Activated T-cell treated with anti-CD3 and anti-CD28 coated beads, Interleukin-2, amount 50 U/mL, for 48 hours (primary cell): ENCODE measurements around the gene IPO13.

Experiments used
- DNase-seq, 2 experiments: peaks; one replicate each; pipeline ENCODE4 v3.0.0-alpha.2; 2020

Gene IPO13

DNA sequence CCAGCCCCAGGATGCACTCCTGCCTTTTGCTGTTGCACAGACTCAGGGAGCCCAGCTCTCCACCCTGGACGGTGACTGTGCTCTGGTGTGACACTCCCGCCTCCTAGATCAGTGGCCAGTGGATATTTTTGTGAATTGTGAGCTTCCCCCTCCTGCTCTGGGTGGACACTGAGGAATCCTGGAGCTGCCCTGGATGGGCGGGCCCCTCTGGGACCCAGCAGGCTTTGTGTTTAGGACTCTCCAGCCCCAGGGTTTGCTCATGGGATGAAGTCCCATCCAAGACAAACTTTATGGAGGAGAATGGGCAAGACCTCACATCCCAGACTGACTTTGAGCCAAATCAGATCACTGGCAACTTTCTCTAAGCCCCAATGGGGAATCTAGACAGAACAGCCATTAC lies 68.5 kb downstream of the IPO13 start:
- no peak for DNase-seq

GRCh38 chr1:44016041-44016889 lies 69.5 kb downstream of the IPO13 start:
- DNase-seq: no peak

DNA sequence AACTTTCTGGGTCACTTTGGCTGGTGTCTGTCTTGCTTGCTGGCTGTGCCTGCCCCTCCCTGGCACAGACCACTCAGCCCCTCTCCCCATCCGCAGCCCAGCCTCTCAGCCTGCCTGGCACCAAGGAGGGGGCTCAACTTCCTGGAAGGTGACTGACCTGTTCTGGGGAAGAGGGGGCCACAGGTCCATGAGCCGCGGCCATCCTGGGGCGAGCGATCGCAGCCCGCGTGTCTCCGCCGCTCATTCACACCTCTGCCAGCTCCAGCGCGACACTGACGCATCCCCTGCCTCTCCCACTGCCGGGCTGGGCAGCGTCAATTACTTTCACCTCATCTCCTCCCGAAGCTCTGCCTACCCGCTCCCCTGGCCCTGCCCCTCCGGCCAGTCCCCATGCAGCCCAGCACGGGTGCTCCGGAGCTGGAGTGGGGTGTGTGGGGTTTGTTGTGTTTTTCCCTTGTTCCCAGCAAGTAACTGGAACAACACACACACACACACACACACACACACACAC lies 70.2 kb downstream of the IPO13 start:
- DNase-seq: no peak
